MM.1S (cell line): ENCODE data around the gene HAO2.

Experiments
- DNase-seq: peaks from one replicate; pipeline ENCODE4 v3.0.0-alpha.2; 2015
- H2AFZ ChIP-seq: fragments of 300-600 bp; sonication (generic); 2 replicates; pipeline ENCODE4 v1.6.0; 2016; ENCODE audit warnings: antibody characterized with exemption, low read length
- H3F3A ChIP-seq: fragments of 300-600 bp; sonication (generic); 2 replicates; pipeline ENCODE4 v1.6.1; 2016; ENCODE audit warnings: mild to moderate bottlenecking, antibody characterized with exemption, low read length, moderate library complexity, mixed read lengths; ENCODE audit not compliant: insufficient read depth
- H3K27ac ChIP-seq: fragments of 300-600 bp; sonication (generic); 2 replicates; pipeline ENCODE4 v1.5.1; 2016; ENCODE audit warnings: mild to moderate bottlenecking, low read length
- H3K27me3 ChIP-seq: fragments of 300-600 bp; sonication (generic); replicated peaks from 2 replicates; pipeline ENCODE4 v1.6.0; 2016; ENCODE audit warnings: low read length; ENCODE audit not compliant: insufficient read depth
- H3K36me3 ChIP-seq: fragments of 300-600 bp; sonication (generic); replicated peaks from 2 replicates; pipeline ENCODE4 v1.6.1; 2016; ENCODE audit warnings: mild to moderate bottlenecking, low read length, mixed read lengths; ENCODE audit not compliant: insufficient read depth
- H3K4me1 ChIP-seq: fragments of 300-600 bp; sonication (generic); 2 replicates; pipeline ENCODE4 v1.6.1; 2016; ENCODE audit warnings: low read length, mixed read lengths
- H3K4me2 ChIP-seq: fragments of 300-600 bp; sonication (generic); 2 replicates; pipeline ENCODE4 v1.6.0; 2016; ENCODE audit warnings: low read depth, low read length
- H3K4me3 ChIP-seq: fragments of 300-600 bp; sonication (generic); 2 replicates; pipeline ENCODE4 v1.5.1; 2016; ENCODE audit warnings: low read length, mixed read lengths
- H3K79me2 ChIP-seq: fragments of 300-600 bp; sonication (generic); 2 replicates; pipeline ENCODE4 v1.6.1; 2016; ENCODE audit warnings: mixed run types, low read length, mixed read lengths
- H3K9ac ChIP-seq: fragments of 300-600 bp; sonication (generic); 2 replicates; pipeline ENCODE4 v1.6.1; 2016; ENCODE audit warnings: low read length, mixed read lengths
- H3K9me2 ChIP-seq: fragments of 300-600 bp; sonication (generic); replicated peaks from 2 replicates; pipeline ENCODE4 v1.6.1; 2016; ENCODE audit warnings: mild to moderate bottlenecking, low read length, mixed read lengths; ENCODE audit not compliant: insufficient read depth
- H3K9me3 ChIP-seq: fragments of 300-600 bp; sonication (generic); replicated peaks from 2 replicates; pipeline ENCODE4 v1.6.1; 2016; ENCODE audit warnings: mild to moderate bottlenecking, low read length, mixed read lengths; ENCODE audit not compliant: insufficient read depth
- H4K20me1 ChIP-seq: fragments of 300-600 bp; sonication (generic); 2 replicates; pipeline ENCODE4 v1.6.1; 2016; ENCODE audit warnings: mild to moderate bottlenecking, low read length, moderate library complexity, mixed read lengths; ENCODE audit not compliant: insufficient read depth
- CTCF ChIP-seq: fragments of 300-600 bp; sonication (generic); IDR thresholded peaks from 2 replicates; pipeline ENCODE4 v1.5.1; 2016; ENCODE audit warnings: antibody characterized with exemption, low read length, mixed read lengths
- EZH2 ChIP-seq: fragments of 300-600 bp; sonication (generic); optimal IDR thresholded peaks from 2 replicates; pipeline ENCODE3; 2017; ENCODE audit warnings: low read depth, mild to moderate bottlenecking, antibody characterized with exemption, low read length, mixed read lengths
- EZH2phosphoT487 ChIP-seq: fragments of 300-600 bp; sonication (generic); IDR thresholded peaks from 2 replicates; pipeline ENCODE4 v1.6.1; 2018; ENCODE audit warnings: antibody characterized with exemption, low read length

Gene HAO2

GRCh38 chr1:119364640-119365039 is 3.9 kb upstream of the HAO2 start:
- no peak overlapping the region for H3K4me2 ChIP-seq

GRCh38 chr1:119366424-119366823 is 2.2 kb upstream of the HAO2 start:
- Histone ChIP-seq H3K79me2 (no peaks in the 10 kb centered on the region), H3K4me2 (no peak overlapping the region), H3K4me3 (no peak overlapping the region), H3K9me2 (no peaks in the 10 kb centered on the region), H3K4me1 (no peaks in the 10 kb centered on the region), H4K20me1 (no peaks in the 10 kb centered on the region), H2AFZ (no peak overlapping the region), H3K27ac (no peak overlapping the region), H3K27me3 (no peaks in the 10 kb centered on the region), H3F3A (no peaks in the 10 kb centered on the region), H3K9me3 (no peaks in the 10 kb centered on the region), H3K36me3 (no peaks in the 10 kb centered on the region), H3K9ac (no peak overlapping the region)
- TF ChIP-seq EZH2phosphoT487 = no peak
- no peak for TF ChIP-seq EZH2
- TF ChIP-seq CTCF = no peak
- DNase-seq = no peak

More at GRCh38 chr1:119364640-119365039, 3.9 kb upstream of the HAO2 start:
- Histone ChIP-seq H2AFZ (no peak overlapping the region), H3F3A (no peaks in the 10 kb centered on the region), H4K20me1 (no peaks in the 10 kb centered on the region), H3K36me3 (no peaks in the 10 kb centered on the region), H3K9me3 (no peaks in the 10 kb centered on the region), H3K9me2 (no peaks in the 10 kb centered on the region), H3K27ac (no peak overlapping the region), H3K4me3 (no peak overlapping the region), H3K79me2 (no peaks in the 10 kb centered on the region), H3K27me3 (no peaks in the 10 kb centered on the region), H3K9ac (no peak overlapping the region), H3K4me1 (no peaks in the 10 kb centered on the region)
- no peak for DNase-seq
- TF ChIP-seq EZH2 = no peak
- no peak for TF ChIP-seq CTCF
- no peak for TF ChIP-seq EZH2phosphoT487

DNA sequence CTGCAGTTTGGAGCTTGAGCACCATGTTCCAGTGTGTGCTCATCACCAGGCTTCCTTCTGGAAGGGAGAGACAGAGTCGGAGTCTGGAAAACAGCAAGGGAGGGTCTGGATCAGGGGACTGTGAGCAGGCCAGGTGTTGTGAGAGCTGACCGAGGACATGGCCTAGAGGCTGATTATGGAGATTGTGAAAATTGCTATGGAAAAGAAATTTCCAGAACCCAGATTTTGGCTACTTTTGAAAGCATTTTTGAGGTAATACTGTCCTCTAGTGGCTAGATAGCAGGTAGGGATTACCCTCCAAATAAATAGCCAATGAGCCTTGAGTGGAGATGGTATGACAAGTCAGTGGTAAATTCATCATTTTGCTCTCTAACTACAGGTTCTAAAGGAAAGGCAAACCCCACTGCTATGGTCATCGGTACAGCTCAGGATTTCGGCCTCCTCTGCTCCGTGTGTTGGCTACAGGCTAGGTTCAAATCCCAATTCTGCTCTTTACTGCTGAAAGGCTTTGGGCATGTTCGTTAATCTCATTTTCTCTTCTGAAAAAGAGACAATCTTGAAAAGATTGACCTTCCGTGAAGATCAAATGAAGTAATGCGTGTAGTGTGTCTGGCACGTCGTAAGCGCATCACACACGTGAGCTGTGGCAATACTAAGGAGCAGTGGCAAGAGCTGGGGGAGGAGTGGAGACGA is 1.0 kb upstream of the HAO2 start:
- Histone ChIP-seq H3K79me2 (no peaks in the 10 kb centered on the region), H3K36me3 (no peaks in the 10 kb centered on the region), H3K9me3 (no peaks in the 10 kb centered on the region), H3K9ac (no peak overlapping the region), H3K4me3 (no peak overlapping the region), H3K4me1 (no peaks in the 10 kb centered on the region), H3K27me3 (no peaks in the 10 kb centered on the region), H2AFZ (no peak overlapping the region), H3K27ac (no peak overlapping the region), H3K4me2 (no peak overlapping the region), H3F3A (no peaks in the 10 kb centered on the region), H3K9me2 (no peaks in the 10 kb centered on the region), H4K20me1 (no peaks in the 10 kb centered on the region)
- peak; percentile 16 for DNase-seq
- TF ChIP-seq CTCF = peak; percentile 60
- no peak for TF ChIP-seq EZH2
- no peak for TF ChIP-seq EZH2phosphoT487
